DND-41 (cell line): ENCODE results near the gene HSPA1B.
"Not testable (repeated sequence)": the region's sequence is repeated elsewhere in the genome, so short reads cannot be mapped to it uniquely, and the experiment has no call there.

Source experiments
- ATAC-seq: fragments of 200-7000 bp; cut with Tn5 transposase; 3 replicates; pipeline ENCODE4 v1.9.1; 2021; ENCODE audit warnings: low read depth; ENCODE audit not compliant: insufficient read depth
- DNase-seq: peaks from one replicate; pipeline ENCODE4 v3.0.0-alpha.2; 2020
- H2AFZ ChIP-seq: 2 replicates; pipeline ENCODE4 v1.6.0; 2012; ENCODE audit warnings: low read depth, low read length
- H3K27ac ChIP-seq: 2 replicates; pipeline ENCODE4 v1.5.1; 2012; ENCODE audit warnings: low read length, inconsistent platforms
- H3K27me3 ChIP-seq: fragments of 200-600 bp; sonication (generic); 2 replicates; pipeline ENCODE4 v1.6.0; 2012; ENCODE audit warnings: low read length, mild to moderate bottlenecking, inconsistent platforms; ENCODE audit not compliant: insufficient read depth, poor library complexity
- H3K36me3 ChIP-seq: 2 replicates; pipeline ENCODE4 v1.5.1; 2012; ENCODE audit warnings: low read length, inconsistent platforms; ENCODE audit not compliant: insufficient read depth
- H3K4me1 ChIP-seq: 2 replicates; pipeline ENCODE4 v1.5.1; 2012; ENCODE audit warnings: mild to moderate bottlenecking, low read length; ENCODE audit not compliant: insufficient read depth
- H3K4me2 ChIP-seq: 2 replicates; pipeline ENCODE4 v1.6.0; 2012; ENCODE audit warnings: mild to moderate bottlenecking, moderate library complexity, low read length, inconsistent platforms; ENCODE audit not compliant: insufficient read depth
- H3K4me3 ChIP-seq, 2 experiments: fragments of 200-600 bp in 1 of 2; shearing (Covaris generic) in 1 of 2; 2 replicates each; pipeline ENCODE4 v1.5.1; 2012 to 2016; ENCODE audit warnings: inconsistent platforms in 2 of 2, low read length in 2 of 2, mild to moderate bottlenecking in 2 of 2, low read depth in 1 of 2, moderate library complexity in 1 of 2
- H3K79me2 ChIP-seq: 2 replicates; pipeline ENCODE4 v1.6.0; 2012; ENCODE audit warnings: low read length, inconsistent platforms; ENCODE audit not compliant: insufficient read depth
- H3K9ac ChIP-seq: 2 replicates; pipeline ENCODE4 v1.6.0; 2012; ENCODE audit warnings: low read depth, mild to moderate bottlenecking, inconsistent platforms, low read length, moderate library complexity
- H3K9me3 ChIP-seq: 2 replicates; pipeline ENCODE4 v1.5.1; 2012; ENCODE audit warnings: low read length, moderate library complexity, mild to moderate bottlenecking, inconsistent platforms; ENCODE audit not compliant: insufficient read depth, severe bottlenecking
- H4K20me1 ChIP-seq: 2 replicates; pipeline ENCODE4 v1.6.0; 2012; ENCODE audit warnings: low read length; ENCODE audit not compliant: insufficient read depth
- CTCF ChIP-seq: IDR thresholded peaks from 2 replicates; pipeline ENCODE4 v1.5.1; 2012; ENCODE audit warnings: borderline replicate concordance, low read length, moderate library complexity, mild to moderate bottlenecking; ENCODE audit not compliant: poor library complexity, severe bottlenecking; ENCODE audit errors: extremely low read depth
- EZH2 ChIP-seq: IDR thresholded peaks from 3 replicates; pipeline ENCODE4 v1.6.1; 2012; ENCODE audit warnings: borderline replicate concordance, low read depth, mild to moderate bottlenecking, moderate library complexity, low read length, inconsistent platforms; ENCODE audit not compliant: severe bottlenecking

The HSPA1B gene

GRCh38 chr6:31861150-31861549 is 33.6 kb downstream of the HSPA1B start:
- no peak for ATAC-seq
- TF ChIP-seq EZH2, result no peak
- TF ChIP-seq CTCF, result no peak
- H3K79me2 ChIP-seq, result peaks cover 11% of the 10 kb centered on the region
- no peaks in the 10 kb centered on the region for H4K20me1 ChIP-seq
- DNase-seq, result no peak
- H3K27me3 ChIP-seq, result no peaks in the 10 kb centered on the region
- H3K36me3 ChIP-seq, result peaks cover 15% of the 10 kb centered on the region
- H2AFZ ChIP-seq, result no peak overlapping the region
- H3K4me3 ChIP-seq, result no peak overlapping the region
- no peak overlapping the region for H3K9ac ChIP-seq
- peaks cover 34% of the 10 kb centered on the region for H3K4me1 ChIP-seq
- H3K9me3 ChIP-seq, result no peaks in the 10 kb centered on the region
- H3K27ac ChIP-seq, result no peak overlapping the region
- peak overlapping the region; percentile 89; the same call in 1 of the 2 replicates for H3K4me2 ChIP-seq

- H3K27ac ChIP-seq, result peak overlapping the region; percentile 63
- peak overlapping the region; percentile 89; the same call in 1 of the 2 replicates for H2AFZ ChIP-seq
- no peak for TF ChIP-seq CTCF
- TF ChIP-seq EZH2, result no peak
- peaks cover 15% of the 10 kb centered on the region for H3K36me3 ChIP-seq
- H3K9me3 ChIP-seq, result no peaks in the 10 kb centered on the region
- no peak for ATAC-seq
- H3K4me2 ChIP-seq, result peak overlapping the region; percentile 89
- peak overlapping the region; percentile 61 for H3K9ac ChIP-seq
- no peaks in the 10 kb centered on the region for H4K20me1 ChIP-seq
- DNase-seq, result no peak
- peaks cover 11% of the 10 kb centered on the region for H3K79me2 ChIP-seq
- H3K4me1 ChIP-seq, result peaks cover 34% of the 10 kb centered on the region
- peak overlapping the region; percentile 58 to 72; a peak in 3 of 4 replicates for H3K4me3 ChIP-seq
- H3K27me3 ChIP-seq, result no peaks in the 10 kb centered on the region
Measured at GRCh38 chr6:31861919-31862343, 34.4 kb downstream of the HSPA1B start.

GRCh38 chr6:31862344-31863235 is 35.1 kb downstream of the HSPA1B start, which contains the start of gene NEU1:
Gene NEU1, minus strand, starts transcription at chr6:31862821. Its CDS starts 45 bp downstream, at chr6:31862776.
- Histone ChIP-seq H3K27ac (peak within 1 kb of the TSS; percentile 75), H3K9me3 (no peaks in the 10 kb centered on the region), H4K20me1 (no peaks in the 10 kb centered on the region), H3K79me2 (peaks cover 11% of the 10 kb centered on the region), H3K4me3 (peak within 1 kb of the TSS; percentile 58 to 72), H3K36me3 (peaks cover 15% of the 10 kb centered on the region), H3K4me2 (peak within 1 kb of the TSS; percentile 89), H3K9ac (peak within 1 kb of the TSS; percentile 66), H3K27me3 (no peaks in the 10 kb centered on the region), H2AFZ (peak within 1 kb of the TSS; percentile 89), H3K4me1 (peaks cover 34% of the 10 kb centered on the region)
- DNase-seq (peak; percentile 100), ATAC-seq (peak; percentile 96)
- TF ChIP-seq CTCF (no peak), EZH2 (no peak)

GRCh38 chr6:31864123-31864562 is 36.6 kb downstream of the HSPA1B start:
- Histone ChIP-seq H3K9ac (peak overlapping the region; percentile 66), H2AFZ (peak overlapping the region; percentile 85), H3K27ac (peak overlapping the region; percentile 75), H3K4me2 (peak overlapping the region; percentile 80), H3K4me1 (peaks cover 34% of the 10 kb centered on the region), H3K4me3 (peak overlapping the region; percentile 57 to 72), H3K79me2 (peaks cover 11% of the 10 kb centered on the region), H3K36me3 (peaks cover 15% of the 10 kb centered on the region)
- not testable (repeated sequence) for DNase-seq, H3K27me3 ChIP-seq, H4K20me1 ChIP-seq, H3K9me3 ChIP-seq, ATAC-seq
